ENCODE data around the gene SYCP2L. TPM values are rescaled to one million over a fixed set of nuclear protein-coding genes. Genes with fewer than 3 reads are reported as not detected.

The SYCP2L gene
- total RNA-seq, 4 donors from 2014 or later: 0.47 to 3.3 (median 1.6) TPM

DNA sequence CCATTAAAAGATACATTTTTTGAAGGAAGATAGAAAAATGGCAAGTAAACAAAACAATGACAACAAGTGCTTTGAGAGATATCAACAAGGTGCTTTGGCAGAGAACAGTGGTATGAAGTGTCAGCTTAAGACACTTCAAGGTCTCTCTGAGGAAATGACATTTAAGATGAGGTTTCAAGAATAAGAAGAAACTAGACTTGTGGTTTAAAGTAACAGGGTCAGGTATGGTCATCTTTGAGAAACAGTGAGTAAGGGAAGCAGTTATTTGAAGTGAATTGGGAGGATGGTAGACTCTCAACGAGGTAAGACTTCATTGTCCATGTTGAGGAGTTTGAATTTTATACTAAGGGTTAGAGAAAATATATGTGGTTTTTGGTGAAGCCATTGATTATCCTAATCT, 77.8 kb downstream of the SYCP2L start:
- ATAC-seq (ENCODE audit: low FRiP score): no peak
- TF ChIP-seq, protein P1, sequence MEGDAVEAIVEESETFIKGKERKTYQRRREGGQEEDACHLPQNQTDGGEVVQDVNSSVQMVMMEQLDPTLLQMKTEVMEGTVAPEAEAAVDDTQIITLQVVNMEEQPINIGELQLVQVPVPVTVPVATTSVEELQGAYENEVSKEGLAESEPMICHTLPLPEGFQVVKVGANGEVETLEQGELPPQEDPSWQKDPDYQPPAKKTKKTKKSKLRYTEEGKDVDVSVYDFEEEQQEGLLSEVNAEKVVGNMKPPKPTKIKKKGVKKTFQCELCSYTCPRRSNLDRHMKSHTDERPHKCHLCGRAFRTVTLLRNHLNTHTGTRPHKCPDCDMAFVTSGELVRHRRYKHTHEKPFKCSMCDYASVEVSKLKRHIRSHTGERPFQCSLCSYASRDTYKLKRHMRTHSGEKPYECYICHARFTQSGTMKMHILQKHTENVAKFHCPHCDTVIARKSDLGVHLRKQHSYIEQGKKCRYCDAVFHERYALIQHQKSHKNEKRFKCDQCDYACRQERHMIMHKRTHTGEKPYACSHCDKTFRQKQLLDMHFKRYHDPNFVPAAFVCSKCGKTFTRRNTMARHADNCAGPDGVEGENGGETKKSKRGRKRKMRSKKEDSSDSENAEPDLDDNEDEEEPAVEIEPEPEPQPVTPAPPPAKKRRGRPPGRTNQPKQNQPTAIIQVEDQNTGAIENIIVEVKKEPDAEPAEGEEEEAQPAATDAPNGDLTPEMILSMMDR (IDR thresholded peaks at IDR 0.05): no peak

DNA sequence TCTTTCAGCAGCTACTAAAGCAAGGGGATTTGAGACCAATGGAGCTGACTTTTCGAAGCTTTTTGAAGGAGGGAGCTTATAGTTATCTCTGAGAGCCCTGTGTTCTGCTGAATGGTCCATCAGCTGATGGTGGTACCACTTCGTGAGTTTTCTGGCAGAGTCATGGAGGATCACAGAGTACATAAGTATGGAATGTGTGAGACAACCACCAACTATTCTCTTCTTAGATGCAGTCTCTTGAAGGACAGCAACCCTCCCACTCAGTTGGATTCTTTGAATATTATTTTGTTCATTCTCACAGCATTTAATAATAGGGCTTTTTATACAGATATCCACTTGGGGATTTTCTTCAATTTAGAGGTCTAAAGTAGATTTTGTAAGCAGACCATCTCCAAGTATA, 81.9 kb downstream of the SYCP2L start:
- DNase-seq (ENCODE audit: low spot score) (no peak), ATAC-seq (ENCODE audit: low FRiP score) (no peak)

More for the DNA sequence above, 77.8 kb downstream of the SYCP2L start:
- no peak for DNase-seq (ENCODE audit: low spot score)

DNA sequence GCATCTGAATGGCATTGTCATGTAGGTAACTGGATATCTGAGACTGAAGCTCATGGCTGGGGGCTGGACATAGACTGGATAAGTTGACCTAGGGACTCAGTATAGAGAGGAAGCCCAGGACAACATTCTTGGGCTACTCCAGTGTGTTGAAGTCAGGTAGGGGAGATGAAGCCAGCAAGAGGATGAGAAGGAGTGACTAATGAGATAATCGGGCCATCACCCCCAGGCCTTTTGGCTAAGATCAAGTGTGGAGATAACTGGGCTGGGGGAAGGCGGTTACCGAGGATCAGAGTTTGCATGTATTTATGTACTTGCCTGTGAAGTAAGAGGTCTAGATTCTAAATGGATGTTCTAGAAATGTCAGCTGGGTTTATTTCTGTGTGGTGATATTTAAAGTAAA, 83.9 kb downstream of the SYCP2L start:
- ATAC-seq (ENCODE audit: low FRiP score) (no peak), DNase-seq (ENCODE audit: low spot score) (no peak)
- TF ChIP-seq, protein P1 (IDR thresholded peaks at IDR 0.05): no peak

More for the DNA sequence above, 81.9 kb downstream of the SYCP2L start:
- TF ChIP-seq, protein P1 (IDR thresholded peaks at IDR 0.05): no peak

DNA sequence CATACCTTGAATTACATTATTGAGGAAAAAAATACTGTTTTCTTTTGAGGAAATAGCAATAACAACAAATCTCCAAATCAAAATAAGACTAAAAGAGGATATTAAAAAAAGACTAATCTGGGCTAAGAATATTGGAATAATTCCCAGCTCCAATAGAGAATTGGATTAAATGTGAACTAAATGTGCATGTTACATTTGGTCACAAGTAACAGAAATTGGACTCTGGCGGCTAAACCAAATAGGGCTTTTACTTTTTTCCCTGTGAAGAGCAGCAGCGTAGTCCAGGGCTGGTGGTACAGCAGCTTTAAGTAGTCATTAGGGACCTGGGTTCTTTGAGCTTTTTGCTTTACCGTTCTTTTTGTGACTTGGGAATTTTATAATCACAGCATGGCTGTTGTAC, 85.3 kb downstream of the SYCP2L start:
- DNase-seq (ENCODE audit: low spot score): no peak
- ATAC-seq (ENCODE audit: low FRiP score): no peak
- TF ChIP-seq, protein P1 (IDR thresholded peaks at IDR 0.05): no peak

DNA sequence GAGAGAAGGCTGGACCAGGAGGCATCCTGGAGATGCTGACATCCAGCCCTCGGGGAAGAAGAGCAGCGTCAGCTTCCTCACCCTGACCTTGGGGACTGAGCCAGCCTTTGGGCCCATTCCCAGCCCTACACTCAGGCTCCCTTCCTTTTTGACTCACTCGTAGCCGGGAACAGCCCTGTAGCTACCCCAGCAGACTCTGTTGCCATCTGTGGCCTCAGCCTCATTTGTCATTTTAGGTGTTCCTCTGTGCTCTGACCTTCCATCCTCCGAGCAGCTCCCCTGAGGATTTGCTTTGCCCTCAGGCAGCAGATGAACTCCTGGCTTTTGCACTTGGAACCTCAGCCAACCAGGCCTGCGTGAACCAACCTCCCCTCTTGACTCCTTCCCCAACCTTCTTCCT, 89.7 kb downstream of the SYCP2L start:
- TF ChIP-seq, protein P1 (IDR thresholded peaks at IDR 0.05): no peak
- no peak for DNase-seq (ENCODE audit: low spot score)

DNA sequence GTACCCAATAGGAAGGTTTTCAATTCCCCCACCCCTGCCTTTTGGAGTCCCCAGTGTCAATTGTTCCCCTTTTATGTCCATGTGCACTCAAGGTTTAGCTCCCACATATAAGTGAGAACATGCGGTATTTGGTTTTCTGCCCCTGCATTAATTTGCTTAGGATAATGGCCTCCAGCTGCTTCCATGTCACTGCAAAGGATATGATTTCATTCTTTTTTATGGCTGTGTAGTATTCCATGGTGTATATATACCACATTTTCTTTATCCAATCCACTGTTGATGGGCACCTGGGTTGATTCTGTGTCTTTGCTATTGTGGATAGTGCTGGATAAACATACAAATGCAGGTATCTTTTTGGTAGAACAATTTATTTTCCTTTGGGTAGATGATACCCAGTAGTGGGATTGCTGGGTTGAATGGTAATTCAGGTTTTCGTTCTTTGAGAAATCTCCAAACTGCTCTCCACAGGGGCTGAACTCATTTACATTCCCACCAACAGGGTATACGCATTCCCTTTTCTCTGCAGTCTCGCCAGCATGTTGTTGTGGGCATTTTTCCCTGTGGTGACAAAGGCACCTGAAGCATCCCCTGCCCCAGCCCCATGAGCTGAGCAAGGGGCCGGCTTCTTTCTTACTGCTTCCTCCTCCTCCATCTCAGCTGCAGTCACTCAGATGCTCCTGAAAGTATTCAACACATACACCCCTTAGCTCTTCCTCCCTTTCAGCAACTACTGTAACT, 90.5 kb downstream of the SYCP2L start:
- DNase-seq (ENCODE audit: low spot score) (no peak), ATAC-seq (ENCODE audit: low FRiP score) (no peak)

More for the DNA sequence above, 89.7 kb downstream of the SYCP2L start:
- ATAC-seq (ENCODE audit: low FRiP score): no peak

More for the DNA sequence above, 90.5 kb downstream of the SYCP2L start:
- TF ChIP-seq, protein P1 (IDR thresholded peaks at IDR 0.05): no peak

Data from omental fat pad (tissue), 4 donors.